Measurements from ENCODE around the gene ZNF546. TPM values are rescaled to one million over a fixed set of nuclear protein-coding genes. Genes with fewer than 3 reads are reported as not detected.
"Not testable (repeated sequence)": the region's sequence is repeated elsewhere in the genome, so short reads cannot be mapped to it uniquely, and the experiment has no call there.

ZNF546 gene
- total RNA-seq, 4 donors from 2014 or later, result 3.2 to 6.9 (median 4.2) TPM

DNA sequence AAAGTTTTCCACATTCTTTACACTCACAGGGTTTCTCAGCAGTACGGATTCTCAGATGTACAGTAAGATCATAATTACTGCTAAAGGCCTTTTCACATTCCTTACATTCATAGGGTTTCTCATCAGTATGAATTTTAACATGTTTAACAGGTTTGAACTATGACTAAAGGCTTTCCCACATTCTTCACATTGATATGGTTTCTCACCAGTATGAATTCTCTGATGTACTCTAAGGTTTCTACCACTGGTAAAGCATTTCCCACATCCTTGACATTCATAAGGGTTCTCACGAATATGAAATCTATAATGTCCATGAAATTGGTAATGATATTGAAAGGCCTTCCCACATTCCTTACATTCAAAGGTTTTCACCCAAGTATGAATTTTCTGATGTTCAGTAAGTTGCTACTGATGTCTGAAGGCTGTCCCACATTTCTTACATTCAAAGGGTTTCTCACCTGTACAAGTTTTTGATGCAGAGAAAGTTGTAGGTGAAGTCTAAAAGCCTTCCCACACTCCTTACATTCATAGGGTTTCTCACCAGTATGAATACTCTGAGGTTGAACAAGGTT, 37.2 kb downstream of the ZNF546 start:
- Histone ChIP-seq H3K9me3 (peaks cover 12 to 72% (median 22%) of the 10 kb centered on the region in 3 donors), H3K4me3 (no peak overlapping the region), H3K36me3 (peaks cover 2 to 24% of the 10 kb centered on the region in 2 donors), H3K27ac (no peak overlapping the region), H3K4me1 (no peaks in the 10 kb centered on the region), H3K27me3 (no peaks in the 10 kb centered on the region)
- DNase-seq (no peak), ATAC-seq (no peak)
- in situ Hi-C loops (cut with MboI; ENCODE audit: low sequenced_read_pairs in 4 of 4) (no loop called here), intact Hi-C loops (cut with DNase I; ENCODE audit: low total_unique reads) (no loop called here)
- no peak for TF ChIP-seq POLR2A (IDR thresholded peaks at IDR 0.05)
- TF ChIP-seq, protein P1, sequence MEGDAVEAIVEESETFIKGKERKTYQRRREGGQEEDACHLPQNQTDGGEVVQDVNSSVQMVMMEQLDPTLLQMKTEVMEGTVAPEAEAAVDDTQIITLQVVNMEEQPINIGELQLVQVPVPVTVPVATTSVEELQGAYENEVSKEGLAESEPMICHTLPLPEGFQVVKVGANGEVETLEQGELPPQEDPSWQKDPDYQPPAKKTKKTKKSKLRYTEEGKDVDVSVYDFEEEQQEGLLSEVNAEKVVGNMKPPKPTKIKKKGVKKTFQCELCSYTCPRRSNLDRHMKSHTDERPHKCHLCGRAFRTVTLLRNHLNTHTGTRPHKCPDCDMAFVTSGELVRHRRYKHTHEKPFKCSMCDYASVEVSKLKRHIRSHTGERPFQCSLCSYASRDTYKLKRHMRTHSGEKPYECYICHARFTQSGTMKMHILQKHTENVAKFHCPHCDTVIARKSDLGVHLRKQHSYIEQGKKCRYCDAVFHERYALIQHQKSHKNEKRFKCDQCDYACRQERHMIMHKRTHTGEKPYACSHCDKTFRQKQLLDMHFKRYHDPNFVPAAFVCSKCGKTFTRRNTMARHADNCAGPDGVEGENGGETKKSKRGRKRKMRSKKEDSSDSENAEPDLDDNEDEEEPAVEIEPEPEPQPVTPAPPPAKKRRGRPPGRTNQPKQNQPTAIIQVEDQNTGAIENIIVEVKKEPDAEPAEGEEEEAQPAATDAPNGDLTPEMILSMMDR (IDR thresholded peaks at IDR 0.05 in 4 of 5, conservative IDR thresholded peaks at IDR 0.05 in 1 of 5), result no peak

GRCh38 chr19:40035996-40036395, 39.1 kb downstream of the ZNF546 start:
- intact Hi-C loops (cut with DNase I; ENCODE audit: low total_unique reads), result no loop called here
- ATAC-seq (no peak), DNase-seq (no peak)
- Histone ChIP-seq H3K4me1 (no peaks in the 10 kb centered on the region), H3K27me3 (no peaks in the 10 kb centered on the region), H3K36me3 (peaks cover 2 to 24% of the 10 kb centered on the region in 2 donors), H3K4me3 (no peak overlapping the region), H3K9me3 (peaks cover 12 to 58% (median 22%) of the 10 kb centered on the region in 3 donors), H3K27ac (no peak overlapping the region)
- in situ Hi-C loops (cut with MboI; ENCODE audit: low sequenced_read_pairs in 4 of 4), result no loop called here
- no peak for TF ChIP-seq POLR2A (IDR thresholded peaks at IDR 0.05)

GRCh38 chr19:40038047-40038446, 41.2 kb downstream of the ZNF546 start:
- H3K27me3 ChIP-seq; intact Hi-C loops (cut with DNase I; ENCODE audit: low total_unique reads); DNase-seq; H3K4me3 ChIP-seq; H3K27ac ChIP-seq; H3K4me1 ChIP-seq; in situ Hi-C loops (cut with MboI; ENCODE audit: low sequenced_read_pairs in 4 of 4); ATAC-seq: not testable (repeated sequence)
- H3K36me3 ChIP-seq, result peaks cover 2 to 23% of the 10 kb centered on the region in 2 donors
- peaks cover 10 to 46% (median 11%) of the 10 kb centered on the region in 3 donors for H3K9me3 ChIP-seq

GRCh38 chr19:40041718-40042117, 44.9 kb downstream of the ZNF546 start:
- H3K9me3 ChIP-seq, result peaks cover 0 to 17% (median 0%) of the 10 kb centered on the region in 3 donors

GRCh38 chr19:40053491-40053890, 56.6 kb downstream of the ZNF546 start:
- no peak for DNase-seq
- no peak for TF ChIP-seq POLR2A (IDR thresholded peaks at IDR 0.05)
- TF ChIP-seq, protein P1 (IDR thresholded peaks at IDR 0.05 in 4 of 5, conservative IDR thresholded peaks at IDR 0.05 in 1 of 5), result no peak
- peaks cover 0 to 7% (median 3%) of the 10 kb centered on the region in 3 donors for H3K9me3 ChIP-seq
- no peak overlapping the region for H3K4me3 ChIP-seq
- H3K27me3 ChIP-seq, result no peaks in the 10 kb centered on the region
- intact Hi-C loops (cut with DNase I; ENCODE audit: low total_unique reads), result no loop called here
- no peak for ATAC-seq
- peaks cover 7 to 16% of the 10 kb centered on the region in 2 donors for H3K4me1 ChIP-seq
- peaks cover 0 to 20% of the 10 kb centered on the region in 2 donors for H3K36me3 ChIP-seq
- H3K27ac ChIP-seq, result no peak overlapping the region
- in situ Hi-C loops (cut with MboI; ENCODE audit: low sequenced_read_pairs in 4 of 4), result no loop called here

More at GRCh38 chr19:40041718-40042117, 44.9 kb downstream of the ZNF546 start:
- ATAC-seq; H3K27ac ChIP-seq; in situ Hi-C loops (cut with MboI; ENCODE audit: low sequenced_read_pairs in 4 of 4); H3K27me3 ChIP-seq; H3K4me1 ChIP-seq; H3K4me3 ChIP-seq; intact Hi-C loops (cut with DNase I; ENCODE audit: low total_unique reads); DNase-seq: not testable (repeated sequence)
- peaks cover 12 to 37% of the 10 kb centered on the region in 2 donors for H3K36me3 ChIP-seq

DNA sequence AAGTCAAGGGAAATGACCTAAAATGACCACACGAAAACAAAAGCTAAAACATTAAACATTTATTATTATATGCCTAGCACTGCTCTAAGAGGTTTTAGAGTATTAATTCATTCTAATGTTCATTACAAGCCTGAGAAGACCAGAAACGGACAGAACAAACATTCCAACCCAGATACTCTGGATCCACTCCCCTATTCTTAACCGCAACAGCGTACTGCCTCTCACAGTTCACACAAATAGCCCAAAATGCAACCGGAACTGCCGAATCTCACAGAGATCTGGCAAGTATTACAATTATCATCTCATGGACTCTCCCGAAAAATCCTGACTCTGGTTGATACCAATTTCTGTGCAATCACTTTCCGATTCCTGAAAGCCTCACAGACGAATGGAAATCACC, 57.8 kb downstream of the ZNF546 start:
- DNase-seq (no peak), ATAC-seq (no peak)
- TF ChIP-seq, protein P1 (IDR thresholded peaks at IDR 0.05 in 4 of 5, conservative IDR thresholded peaks at IDR 0.05 in 1 of 5), result no peak
- no peak for TF ChIP-seq POLR2A (IDR thresholded peaks at IDR 0.05)
- intact Hi-C loops (cut with DNase I; ENCODE audit: low total_unique reads) (no loop called here), in situ Hi-C loops (cut with MboI; ENCODE audit: low sequenced_read_pairs in 4 of 4) (no loop called here)
- H3K9me3 ChIP-seq, result peaks cover 1 to 8% (median 3%) of the 10 kb centered on the region in 3 donors
- peak overlapping the region in 3 of 4 donors; percentile 73 to 95 (median 77) for H3K4me3 ChIP-seq
- no peaks in the 10 kb centered on the region for H3K27me3 ChIP-seq
- H3K4me1 ChIP-seq, result peaks cover 7 to 16% of the 10 kb centered on the region in 2 donors
- peaks cover 0 to 8% of the 10 kb centered on the region in 2 donors for H3K36me3 ChIP-seq
- H3K27ac ChIP-seq, result no peak overlapping the region

Measured in gastrocnemius medialis (tissue), 4 donors.